SW480 (cell line): ENCODE results near the gene RAD51B.

Source experiments
- DNase-seq: peaks from one replicate; pipeline ENCODE4 v3.0.0-alpha.2; 2016; ENCODE audit warnings: low spot score

RAD51B gene

DNA sequence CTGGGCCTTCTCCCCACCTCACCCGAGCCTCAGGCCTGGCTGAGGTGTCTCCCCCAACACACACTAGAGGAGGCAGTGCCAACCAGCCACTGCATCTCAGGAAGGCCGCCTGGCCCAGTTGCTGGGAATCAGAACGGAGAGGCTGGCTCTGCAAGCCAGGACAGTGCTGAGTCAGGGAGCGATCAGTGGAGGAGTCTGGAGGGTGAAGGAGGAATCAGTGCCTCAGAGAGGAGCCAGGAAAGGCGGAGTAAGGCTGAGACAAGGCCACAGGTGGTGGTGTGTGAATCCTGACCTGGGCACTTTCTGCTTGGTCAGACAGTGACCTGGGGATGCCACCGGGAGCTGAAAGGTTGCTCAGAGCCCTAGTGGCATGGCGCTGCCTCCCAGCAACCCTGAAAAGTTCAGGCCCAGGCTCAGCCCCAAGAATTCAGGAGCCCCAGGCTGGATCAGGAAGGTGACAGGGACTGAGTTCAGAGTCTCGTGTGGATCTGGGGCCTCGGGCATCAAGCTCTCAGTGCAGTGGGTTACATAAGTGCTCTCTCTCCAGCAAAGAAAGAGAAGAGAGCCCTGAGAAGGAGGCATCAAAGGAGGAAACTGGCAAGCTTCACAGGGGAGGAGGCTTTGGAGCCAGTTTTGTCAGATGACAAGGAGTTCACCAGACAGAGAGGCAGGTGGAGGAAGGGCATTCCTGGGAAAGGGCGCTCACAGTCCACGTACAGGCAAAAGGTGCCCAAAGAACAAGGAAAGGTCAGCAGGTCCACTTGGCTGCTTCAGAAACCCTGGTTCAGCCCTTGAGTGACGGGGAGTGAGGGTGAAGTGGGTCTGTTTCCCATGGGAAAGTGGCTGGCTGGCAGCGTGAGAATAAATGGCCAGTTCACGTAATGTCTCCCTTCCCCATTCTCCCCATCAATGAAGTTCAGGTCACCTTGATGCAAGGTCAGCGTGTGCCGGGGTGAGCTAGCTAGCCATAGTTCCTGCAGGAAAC, 885.4 kb downstream of the RAD51B start:
- no peak for DNase-seq

DNA sequence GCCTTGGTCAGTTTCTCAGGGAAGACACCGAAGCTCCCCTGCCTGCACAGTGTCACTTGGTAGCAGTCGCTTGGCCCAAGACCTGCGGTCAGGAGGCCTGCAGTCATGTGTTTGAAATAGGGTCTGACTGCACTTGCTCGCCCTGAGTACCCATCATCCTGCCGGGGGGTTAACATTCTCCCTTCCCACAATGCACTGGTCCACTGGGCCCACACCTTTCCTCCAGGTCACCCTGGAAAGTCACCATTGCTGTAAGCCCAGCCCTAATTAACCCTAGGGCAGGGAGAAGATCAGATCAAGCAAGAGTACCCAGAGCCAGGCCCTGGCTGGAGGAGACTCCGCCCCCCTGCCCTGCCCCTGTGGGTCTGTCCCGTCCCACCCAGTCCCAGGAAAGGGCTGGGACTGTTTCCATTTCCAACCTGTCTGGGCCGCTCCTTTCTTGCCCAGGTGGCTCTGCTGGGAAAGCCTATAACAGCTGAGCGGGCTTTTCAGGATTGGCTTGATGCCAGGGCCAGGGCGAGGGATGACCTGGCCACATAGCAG, 886.2 kb downstream of the RAD51B start:
- DNase-seq = peak; percentile 91

GRCh38 chr14:68707482-68707881, 887.9 kb downstream of the RAD51B start:
- DNase-seq = no peak

DNA sequence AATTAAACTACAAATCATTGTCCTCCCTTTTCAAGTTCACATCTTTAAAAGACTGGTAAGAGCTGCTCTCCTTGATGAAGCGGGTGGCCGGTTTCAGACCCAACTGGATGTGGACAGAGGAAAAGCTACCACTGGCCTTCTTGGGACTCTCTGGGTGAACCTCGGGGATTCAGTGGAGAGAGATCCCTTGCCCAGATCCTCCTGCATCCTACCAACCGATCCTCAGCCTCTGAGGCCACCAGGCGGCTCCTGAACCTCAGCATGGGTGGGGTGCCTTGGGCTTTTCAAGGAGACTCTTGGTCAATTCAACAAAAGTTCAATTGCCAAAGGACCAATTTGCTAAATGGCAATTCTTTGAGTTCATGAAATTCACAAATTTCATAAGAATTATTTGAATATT, 888.8 kb downstream of the RAD51B start:
- DNase-seq = no peak

- no peak for DNase-seq
Measured at GRCh38 chr14:68709007-68709406, 889.4 kb downstream of the RAD51B start.

GRCh38 chr14:68710776-68711175, 891.2 kb downstream of the RAD51B start:
- DNase-seq = no peak

DNA sequence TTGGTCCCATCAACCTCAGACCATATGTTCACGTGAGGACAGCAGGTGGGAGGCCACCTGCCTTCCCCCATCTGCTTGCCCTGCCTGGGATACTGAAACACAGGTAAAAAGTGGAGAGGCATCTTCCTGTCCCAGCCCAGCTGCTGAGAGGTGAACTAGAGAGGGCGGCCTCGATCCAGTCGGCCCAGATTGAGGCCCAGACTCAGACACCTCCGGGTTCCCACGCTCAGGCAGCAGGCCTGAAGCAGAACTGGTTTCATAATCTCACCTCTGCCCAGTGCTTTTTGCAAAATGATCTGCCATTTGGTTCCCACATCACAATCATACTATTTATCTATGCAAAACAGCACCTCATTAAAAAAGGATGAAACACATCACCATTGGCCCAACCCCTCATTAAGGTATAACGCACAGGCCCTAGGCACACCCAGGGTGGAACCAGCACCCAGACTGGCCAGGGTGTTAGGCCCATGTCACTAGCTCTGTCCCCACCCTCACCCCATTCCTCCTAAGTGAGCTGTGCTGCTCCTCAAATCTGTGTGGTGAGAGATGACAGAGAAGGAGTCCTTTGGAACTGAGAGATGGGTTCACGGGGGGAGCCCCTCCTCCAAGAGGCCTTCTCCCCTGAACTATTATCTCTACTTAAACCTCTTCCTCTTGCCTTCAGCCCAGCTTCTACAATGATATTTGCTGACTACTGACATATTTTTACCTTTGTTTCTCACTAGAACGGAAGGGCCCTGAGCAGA, 892.2 kb downstream of the RAD51B start:
- DNase-seq = no peak

DNA sequence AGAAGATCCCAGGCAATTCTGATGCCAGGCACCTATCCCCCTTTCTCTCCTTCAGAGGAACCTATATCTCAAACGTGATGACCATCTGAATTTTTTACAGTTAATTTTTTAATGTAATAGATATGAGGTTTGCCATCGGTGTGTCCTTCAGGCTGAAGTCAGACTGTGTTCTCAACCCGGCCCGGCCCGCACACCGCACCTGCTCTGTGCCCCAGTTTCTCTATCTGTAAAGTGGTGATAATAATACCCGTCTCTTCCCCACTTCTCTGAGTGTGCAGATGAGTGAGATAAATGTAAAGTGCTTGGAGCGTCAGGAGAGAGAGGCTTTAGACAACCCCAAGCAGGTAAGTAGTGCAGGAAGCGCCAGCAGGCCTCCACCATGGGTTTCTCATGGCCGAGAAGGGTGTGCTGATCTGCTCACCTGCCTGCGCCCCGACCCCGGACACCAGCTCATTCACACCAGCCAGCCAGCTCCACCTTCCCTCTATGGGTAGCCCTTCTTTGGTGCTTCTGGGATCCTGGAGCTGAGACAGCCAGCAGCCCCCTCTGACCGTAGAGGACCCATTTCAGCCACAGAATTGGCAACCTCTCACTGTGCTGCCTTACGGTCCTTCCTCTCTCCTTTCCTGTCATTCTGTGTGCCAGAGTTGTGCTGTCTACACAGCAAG, 893.3 kb downstream of the RAD51B start:
- no peak for DNase-seq

DNA sequence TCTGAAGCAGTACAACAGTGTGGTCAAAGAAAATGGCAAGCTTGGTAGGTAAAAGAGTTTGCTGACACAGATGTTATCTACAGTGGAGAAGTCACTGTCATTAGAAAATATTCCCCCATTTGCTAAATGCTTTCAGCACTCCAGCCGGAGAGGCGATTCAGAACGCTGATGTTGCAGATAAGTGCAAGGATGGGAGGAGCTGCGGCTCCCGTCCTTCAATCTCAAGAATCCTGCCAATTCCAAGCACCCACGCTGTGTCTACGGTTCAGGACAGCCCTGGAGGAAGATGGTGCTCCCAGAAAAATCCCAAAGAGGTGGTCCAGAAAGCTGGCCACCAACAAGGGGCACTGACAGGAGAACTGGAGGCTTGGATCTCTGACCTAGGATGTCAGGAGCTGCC, 894.2 kb downstream of the RAD51B start:
- DNase-seq = no peak

GRCh38 chr14:68714991-68715924, 895.7 kb downstream of the RAD51B start:
- DNase-seq = no peak

- peak; percentile 36 for DNase-seq
Measured at GRCh38 chr14:68716698-68717097, 897.1 kb downstream of the RAD51B start.

- DNase-seq = peak; percentile 64
Measured at GRCh38 chr14:68718023-68718990, 898.7 kb downstream of the RAD51B start.

DNA sequence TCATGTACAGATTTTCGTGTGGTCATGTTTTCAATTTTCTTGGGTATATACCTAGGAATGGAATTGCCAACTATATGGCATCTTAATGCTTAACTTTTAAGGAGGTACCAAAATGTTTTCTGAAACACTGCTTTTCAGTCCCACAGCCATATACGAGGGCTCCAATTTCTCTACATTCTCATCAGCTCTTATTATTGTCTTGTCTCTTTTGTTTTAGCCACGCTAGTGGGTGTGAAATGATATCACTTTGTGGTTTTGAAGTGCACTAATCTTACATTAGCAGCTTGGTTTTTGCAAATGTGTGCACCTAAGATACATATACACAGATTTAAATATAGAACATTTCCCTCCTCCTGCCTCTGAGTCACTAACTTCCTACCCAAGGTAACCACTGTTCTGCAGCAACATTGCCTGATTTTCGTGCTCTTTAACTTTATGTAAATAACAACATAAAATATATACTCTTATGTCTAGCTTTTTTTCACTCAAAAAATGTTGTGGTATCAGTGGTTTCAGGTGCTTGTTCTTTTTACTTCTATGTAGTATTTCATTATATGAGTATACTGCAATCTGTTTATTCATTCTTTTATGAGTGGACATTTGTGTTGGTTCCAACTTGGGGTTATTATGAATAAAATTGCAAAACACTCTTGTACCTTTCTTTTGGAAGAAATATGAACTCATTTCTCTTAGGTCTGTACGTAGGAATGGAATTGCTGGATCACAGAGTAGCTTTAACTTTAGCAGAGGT, 900.2 kb downstream of the RAD51B start:
- no peak for DNase-seq

GRCh38 chr14:68722186-68722585, 902.6 kb downstream of the RAD51B start:
- DNase-seq = no peak

DNA sequence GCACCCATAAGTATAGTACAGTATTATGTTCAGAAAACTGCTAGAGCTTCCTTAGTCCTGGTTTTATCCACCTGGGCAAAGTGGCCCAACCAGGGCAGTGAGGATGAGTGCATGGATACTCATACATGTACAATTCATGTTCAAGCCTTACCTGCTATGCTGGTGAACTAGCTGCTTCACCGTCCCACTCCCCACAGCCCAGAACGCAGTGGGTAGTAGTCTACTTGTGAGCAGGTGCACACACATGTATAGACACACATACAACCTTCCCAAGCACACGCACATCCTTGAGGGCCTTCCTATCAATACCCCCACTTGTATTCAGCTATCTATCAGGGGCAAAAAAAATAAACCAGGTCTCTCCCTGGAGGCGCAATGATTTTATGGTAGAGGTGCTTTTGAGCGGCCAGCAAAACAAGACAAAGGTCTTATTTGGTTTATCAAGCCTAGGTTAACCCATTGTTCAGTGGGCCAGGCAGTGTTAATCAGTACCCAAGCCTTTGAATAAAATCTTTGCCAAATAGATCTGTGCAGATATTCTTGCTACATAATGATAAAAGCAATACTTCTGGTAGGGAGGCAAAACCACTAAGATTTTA, 903.5 kb downstream of the RAD51B start:
- DNase-seq = no peak

GRCh38 chr14:68723808-68724268, 904.3 kb downstream of the RAD51B start:
- DNase-seq = no peak

DNA sequence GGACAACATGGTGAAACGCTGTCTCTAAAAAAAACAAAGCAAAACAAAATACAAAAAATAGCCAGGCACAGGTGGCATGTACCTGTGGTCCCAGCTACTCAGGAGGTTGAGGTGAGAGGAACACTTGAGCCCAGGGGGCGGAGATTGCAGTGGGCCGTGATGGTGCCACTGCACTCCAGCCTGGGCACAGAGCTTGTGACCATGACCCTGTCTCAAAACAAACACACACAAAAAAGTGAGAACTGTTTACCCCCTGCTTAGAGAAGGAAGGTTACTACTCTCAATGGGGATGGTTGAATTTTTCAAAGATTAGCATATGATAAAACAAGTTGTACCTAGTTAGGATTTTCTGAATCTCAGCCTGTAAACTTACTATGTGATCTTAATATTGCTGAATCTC, 905.3 kb downstream of the RAD51B start:
- DNase-seq = no peak

- no peak for DNase-seq
Measured at GRCh38 chr14:68726093-68726695, 906.6 kb downstream of the RAD51B start.
